GM04504 (cell line): ENCODE results near the gene PAFAH1B1.
"Not testable (repeated sequence)": the region's sequence is repeated elsewhere in the genome, so short reads cannot be mapped to it uniquely, and the experiment has no call there.

Source experiments
- DNase-seq: peaks from one replicate; pipeline ENCODE4 v3.0.0-alpha.2; 2012; ENCODE audit warnings: low read depth

The PAFAH1B1 gene

DNA sequence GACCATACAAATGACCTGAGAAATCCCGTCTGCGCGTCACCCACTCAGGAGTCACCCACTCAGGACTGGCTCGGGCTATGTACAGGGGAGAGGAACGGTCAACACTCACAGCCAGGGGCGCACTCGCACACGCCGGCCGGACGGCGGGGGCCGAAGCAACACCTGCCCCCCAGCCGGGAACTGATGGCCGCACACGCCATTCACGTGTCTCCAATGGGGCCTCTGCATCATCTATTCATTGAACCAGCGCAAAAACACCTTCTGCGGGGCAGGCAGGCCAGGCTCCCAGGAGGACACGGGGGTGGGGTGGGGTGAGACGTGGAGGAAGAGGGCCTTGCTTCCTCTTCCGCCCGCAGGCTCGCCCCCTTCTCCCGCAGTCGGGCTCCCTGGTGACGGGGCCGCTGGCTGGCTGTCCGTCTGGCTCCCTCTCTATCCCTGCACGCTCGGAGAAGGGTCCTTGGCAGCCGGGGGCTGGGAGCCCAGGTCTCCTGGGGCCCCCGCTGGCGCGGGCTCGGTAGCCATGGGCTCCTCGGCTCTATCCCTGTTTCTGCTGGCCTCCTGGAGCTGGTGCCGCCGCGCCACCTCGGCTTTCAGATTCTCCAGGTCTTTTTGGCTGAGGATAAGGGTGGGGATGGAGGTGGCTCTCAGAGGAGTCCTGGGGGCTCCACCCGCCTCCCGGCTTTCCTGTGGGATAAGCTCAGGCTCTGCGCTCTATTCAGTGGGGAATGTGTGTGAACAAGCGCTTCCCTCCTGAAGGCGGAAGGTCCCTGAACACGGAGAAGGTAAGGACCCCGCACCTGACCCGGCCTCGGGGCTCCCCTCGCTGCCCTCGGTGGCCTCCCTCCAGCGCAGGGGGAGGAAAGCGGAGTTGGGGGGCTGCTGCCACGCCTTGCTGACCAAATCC is 97.0 kb downstream of the PAFAH1B1 start:
- DNase-seq = no peak

DNA sequence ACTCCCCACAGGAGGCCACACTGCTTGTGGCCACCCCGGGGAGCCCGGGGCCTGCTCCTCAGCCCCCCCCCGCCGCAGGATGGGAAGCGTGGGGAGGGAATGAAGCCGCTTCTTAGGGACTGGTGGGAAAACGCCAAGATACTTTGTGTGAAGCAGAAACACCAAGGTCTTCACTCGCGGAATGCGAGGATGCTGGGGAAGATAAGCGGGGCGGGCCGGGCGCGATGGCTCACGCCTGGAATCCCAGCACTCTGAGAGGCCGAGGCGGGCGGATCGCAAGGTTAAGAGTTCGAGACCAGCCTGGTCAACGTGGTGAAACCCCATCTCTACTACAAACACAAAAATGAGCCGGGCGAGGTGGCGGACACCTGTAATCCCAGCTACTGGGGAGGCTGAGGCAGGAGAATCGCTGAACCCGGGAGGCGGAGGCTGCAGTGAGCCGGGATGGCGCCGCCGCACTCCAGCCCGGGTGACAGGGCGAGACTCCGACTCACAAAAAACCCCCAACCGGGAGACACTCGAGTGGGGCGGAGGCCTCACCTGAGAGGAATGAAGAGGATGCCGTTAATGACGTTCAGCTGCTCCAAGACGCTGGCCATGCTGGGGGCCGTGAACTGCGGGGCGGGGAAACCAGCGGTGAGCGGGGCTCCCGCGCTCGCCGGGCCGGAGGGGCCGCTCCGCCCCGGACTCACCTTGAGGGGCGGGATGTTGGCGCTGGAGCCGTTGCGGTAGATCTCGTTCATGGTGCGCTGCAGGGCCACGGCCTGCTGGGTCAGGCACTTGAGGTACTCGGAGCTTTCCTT is 97.8 kb downstream of the PAFAH1B1 start:
- no peak for DNase-seq

DNA sequence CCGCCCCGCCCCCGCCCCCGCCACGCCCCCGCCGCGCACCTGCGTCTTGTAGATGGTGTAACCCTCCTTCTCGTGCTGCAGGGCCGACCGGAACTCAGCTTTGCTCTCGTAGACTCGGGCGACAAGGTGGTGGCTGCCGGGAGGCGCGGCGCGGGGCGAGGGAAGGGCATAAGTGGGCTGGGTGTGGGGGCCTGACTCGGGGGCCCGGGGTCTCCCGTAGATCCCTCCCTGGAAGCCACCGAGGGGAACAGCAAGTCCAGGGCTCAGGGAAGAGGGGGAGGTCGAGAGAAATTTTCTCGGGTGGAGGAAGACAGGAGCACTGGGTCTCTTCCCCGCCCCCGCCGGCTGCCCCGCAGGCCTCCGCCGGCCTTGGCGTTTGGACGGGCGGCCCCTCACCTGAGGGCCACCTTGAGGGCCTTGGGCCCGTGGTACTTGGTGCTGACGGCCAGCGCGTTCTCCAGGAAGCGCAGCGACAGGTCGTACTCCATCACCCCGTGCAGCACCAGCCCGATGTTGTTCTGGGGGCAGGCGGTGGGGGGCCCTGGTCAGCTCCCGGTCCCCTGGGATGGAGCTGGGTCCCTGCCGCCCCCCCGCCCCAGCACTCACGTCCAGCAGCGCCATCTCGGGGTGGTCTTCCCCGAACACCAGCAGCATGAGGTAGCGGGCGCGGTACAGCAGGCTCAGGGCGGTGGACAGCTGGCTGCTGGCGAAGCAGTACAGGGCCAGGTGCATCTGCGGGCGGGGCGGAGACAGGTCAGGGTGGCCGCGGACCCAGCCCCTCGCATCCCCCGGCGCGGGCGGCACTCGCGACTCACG is 98.7 kb downstream of the PAFAH1B1 start:
- no peak for DNase-seq

DNA sequence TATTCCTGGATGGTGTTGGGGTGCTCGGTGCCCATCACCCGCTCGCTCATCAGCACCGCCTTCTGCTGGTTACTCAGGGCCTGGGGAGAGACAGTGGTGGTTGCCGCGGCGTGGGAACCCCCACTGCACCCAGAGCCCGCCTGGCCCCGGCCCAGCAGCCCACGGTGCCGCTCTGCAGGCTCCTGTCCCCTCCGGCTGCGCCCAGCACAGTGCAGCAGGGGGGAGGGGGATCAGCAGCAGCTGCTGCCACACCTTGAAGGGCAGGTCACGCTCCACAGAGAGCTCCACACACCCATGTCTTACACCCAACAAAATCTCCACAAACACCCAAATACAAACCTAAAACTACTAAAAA is 99.3 kb downstream of the PAFAH1B1 start:
- no peak for DNase-seq

DNA sequence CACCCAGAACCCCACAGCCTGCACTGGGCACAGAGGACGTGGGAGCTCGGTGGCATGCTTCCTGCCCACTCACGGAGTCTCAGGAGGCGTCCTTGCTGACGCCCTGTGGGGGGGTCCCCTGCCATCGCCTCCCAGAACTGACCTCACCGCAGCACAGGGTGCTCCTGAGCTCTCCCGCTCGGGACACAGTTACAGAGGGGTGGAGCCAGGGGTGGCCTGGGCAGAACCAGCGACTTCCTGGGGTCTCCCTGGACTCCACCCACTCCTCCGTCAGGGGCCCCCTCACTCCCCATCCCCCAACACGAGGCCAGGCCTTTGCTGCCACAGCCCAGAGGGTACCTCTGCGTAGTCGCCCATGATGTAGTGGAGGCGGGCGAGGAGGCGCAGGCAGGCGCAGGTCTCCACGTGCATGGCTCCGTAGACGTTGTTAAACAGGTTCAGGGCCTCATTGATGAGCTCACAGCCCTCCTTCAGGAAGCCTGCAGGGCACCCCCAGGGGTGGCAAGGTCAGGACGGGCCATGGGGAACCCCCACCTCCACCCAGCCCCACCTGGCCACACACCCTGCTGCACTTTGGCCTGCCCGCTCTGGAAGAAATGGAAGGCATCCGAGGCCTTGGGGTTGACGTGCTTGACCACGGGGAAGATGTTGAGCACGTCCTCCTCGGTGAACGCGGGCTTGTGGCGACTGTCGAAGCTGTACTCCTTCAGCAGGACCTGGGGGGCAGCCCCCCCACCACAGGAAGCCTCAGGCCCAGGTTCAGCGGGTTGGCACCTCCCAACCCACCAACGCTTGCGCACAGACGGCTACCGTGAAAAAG is 100.3 kb downstream of the PAFAH1B1 start:
- DNase-seq = no peak

DNA sequence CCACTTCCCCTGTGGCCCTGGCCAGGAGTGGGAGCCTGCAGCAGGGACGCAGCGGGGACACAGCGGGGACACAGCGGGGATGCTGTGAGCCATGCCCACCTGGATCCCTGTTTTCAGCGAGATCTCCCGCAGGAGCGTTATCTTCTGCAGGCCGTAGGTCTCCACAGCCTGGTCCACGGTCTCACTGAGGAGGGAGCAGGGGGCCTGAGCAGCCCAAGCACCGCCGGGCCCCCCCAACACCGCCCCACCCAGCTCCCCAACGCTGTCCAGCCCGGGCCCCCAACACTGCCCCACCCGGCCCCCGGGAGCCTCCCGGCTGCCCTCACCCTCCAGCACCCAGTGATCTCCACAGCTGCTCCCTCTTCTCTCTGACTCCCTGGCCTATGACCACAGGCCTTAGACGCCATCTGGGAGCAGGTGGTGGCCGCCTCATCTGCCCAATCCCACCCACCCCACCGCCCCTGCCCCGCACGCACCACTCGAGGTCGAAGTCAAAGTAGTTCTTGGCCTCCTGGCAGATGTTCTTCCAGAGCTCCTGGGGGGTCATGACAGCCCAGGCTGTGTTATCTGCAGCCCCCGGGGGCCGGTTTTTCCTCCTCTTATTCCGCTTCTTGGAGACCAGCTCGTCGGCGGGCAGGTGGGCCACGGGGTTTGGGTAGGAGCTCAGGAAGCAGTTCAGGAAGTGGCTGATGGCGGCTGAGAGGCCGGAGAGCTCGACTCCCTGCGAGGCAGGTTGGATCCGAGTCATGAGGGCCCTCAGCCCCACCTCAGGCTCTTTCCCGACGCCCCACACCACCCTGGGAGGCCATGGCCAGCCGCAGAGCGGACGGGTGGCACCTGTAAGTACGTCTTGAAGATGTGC is 101.2 kb downstream of the PAFAH1B1 start:
- no peak for DNase-seq

DNA sequence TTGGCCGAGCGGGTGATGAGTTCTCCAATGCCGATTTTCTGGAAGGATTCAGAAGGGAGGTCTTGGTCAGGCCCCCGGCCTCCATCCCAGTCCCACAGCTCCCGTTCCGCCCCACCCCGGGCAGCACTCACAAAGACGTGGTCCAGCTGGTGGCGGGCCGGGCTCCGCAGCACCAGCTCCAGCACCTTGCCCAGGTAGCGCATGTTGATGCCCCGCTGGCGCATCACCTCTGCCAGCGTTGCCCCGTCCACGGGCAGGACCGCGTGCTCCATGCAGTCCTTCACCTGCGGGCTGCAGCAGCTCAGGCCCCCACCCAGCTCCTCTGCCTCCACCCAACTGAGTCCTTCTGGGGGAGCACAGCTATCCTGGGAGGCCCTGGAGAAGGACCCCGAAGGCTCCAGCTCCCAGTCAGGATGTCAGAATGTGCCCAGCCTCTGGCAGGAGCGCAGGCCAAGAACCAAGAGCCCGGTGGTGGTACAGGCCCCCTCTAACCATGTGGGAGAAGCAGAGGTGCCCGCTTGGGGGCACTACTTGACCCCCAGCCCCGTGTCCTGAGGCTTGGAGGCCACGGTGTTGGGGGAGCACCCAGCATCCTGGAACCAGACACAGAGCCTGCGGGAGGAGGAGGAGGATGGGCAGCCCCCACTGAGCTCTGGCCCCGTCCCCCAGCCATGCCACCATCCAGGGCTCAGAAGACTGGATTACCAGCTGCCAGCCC is 101.9 kb downstream of the PAFAH1B1 start:
- no peak for DNase-seq

DNA sequence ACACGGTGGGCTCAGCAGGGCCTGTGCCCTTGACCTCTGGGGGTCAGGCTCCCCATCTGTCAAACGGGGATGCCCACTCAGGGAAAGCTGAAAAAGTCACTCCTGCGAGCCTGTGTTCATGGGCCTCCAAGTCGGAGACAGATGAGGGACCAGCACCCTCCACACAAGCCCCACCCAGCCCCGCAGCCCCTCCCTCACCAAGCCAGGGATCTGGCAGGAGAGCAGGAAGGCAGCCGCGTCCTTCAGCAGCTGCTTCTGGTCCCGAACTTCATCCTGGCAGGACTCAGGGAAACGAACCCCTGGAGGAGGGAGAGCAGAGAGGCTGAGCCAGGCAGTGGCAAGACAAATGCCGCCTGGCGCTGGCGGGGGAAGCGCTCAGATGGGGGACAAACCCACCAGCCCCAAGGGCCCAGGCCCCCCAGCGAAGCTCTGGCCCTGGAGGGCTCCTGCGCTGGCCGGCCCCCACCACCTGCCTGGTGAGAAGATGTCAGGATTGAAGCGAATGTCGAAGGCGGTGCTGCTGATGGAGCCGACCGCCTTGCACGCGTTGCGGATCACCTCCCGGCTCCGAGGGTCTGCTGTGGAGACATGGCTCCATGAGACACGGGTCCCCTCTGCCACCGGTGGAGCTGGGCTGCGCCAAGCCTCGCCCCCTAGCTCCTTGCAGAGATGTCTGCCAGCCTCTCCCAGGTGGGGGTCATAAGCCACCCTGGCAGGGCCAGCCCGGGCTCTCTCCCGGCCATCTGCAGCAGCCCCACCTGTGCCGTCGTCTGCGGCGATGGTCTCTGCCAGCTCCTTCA is 102.7 kb downstream of the PAFAH1B1 start:
- DNase-seq = no peak

DNA sequence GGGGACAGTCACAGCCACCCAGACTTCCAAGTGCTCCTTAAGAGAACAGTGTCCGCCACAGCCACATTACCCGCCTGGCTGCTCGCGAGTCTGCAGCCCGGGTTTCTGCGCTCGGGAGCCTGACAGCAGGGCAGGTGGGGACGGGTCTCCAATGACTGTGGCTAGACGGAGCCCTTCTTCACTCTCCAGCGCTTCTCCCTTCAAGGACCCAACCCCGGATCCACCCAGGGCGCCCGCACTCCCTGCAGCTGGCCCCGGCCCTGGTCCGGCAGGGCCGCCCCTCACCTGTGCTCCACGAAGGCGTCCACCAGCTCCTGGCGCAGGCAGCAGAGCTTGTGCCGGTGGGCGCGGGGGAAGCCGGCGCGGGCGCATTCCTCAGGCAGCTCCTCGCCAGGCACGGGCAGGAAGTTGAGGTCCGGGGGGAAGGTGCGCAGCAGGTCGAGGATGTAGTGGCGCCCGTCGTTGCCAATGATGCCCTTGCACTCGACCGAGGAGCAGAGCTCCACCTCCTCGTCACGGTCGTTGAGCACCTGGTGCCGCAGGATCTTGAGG is 104.2 kb downstream of the PAFAH1B1 start:
- DNase-seq = no peak

DNA sequence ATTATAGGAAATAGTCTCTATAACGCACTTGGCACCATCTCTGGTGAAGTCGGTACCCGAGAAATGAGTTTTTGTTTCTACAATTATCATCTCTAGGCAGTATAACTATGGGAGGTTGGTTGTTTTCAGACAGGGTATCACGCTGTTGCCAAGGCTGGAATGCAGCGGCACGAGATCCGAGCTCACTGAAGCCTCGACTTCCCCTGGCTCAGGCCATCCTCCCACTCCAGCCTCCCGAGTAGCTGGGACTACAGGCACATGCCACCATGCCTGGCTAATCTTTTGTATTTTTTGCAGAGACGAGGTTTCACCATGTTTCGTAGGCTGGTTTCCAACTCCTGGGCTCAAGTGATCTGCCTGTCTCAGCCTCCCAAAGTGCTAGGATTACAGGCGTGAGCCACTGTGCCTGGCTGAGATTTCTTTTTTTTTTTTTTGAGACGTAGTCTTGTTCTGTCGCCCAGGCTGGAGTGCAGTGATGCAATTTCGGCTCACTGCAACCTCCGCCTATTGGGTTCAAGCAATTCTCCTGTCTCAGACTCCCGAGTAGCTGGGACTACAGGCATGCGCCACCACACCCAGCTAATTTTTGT is 105.9 kb downstream of the PAFAH1B1 start:
- DNase-seq = not testable (repeated sequence)

DNA sequence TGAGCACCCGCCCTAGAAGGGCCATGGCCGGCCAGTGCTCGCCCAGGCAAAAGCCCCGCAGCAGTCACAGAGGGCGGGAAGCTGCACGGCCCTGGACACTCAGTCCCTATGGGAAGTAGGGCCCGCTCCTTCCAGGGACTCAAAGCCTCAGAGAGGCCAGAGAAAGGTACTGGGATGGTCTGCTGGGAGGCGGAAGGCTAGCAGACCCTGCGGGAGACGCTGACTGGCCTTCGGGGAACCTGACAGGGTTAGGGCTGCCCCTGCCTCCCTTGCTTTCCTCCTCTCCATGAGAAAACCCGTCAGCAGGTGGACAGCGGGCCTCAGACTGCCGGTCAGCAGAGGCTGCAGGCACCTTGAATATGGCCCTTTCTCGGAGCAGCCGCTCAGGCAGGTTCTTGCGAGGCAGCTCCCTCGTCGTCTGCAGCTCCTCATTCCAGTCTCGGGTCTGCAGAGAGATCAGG is 106.6 kb downstream of the PAFAH1B1 start:
- DNase-seq = no peak

DNA sequence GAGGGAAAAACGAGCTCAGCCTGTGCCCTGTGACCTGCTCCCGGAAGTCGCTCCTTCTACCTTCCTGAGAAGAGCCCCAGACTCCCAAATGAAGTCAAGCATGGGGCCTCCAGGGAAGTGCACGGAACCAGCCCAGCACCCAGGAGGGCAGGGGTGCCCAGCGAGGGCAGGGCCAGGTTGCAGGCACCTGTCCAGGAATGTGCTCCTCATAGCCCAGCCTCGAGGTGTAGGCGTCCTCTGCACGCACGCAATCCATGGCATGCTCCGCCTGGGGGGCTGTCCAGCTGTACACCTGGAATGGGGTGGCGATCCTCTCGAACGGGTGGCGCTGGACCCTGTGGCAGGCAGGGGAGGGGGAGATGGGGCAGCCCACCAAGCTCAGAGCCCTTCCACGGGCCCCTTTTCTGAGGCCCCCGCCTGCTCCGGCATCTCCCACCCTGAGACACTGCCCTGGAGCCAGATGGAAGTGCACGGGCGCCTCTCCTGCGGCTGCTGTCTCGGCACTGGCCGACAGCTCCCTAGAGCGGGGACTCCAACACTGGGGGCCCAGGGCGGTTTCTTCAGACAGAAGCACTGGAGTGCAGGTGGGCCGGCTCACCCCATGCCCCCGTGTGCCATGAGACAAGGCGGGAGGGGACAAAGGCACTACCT is 107.2 kb downstream of the PAFAH1B1 start:
- no peak for DNase-seq

DNA sequence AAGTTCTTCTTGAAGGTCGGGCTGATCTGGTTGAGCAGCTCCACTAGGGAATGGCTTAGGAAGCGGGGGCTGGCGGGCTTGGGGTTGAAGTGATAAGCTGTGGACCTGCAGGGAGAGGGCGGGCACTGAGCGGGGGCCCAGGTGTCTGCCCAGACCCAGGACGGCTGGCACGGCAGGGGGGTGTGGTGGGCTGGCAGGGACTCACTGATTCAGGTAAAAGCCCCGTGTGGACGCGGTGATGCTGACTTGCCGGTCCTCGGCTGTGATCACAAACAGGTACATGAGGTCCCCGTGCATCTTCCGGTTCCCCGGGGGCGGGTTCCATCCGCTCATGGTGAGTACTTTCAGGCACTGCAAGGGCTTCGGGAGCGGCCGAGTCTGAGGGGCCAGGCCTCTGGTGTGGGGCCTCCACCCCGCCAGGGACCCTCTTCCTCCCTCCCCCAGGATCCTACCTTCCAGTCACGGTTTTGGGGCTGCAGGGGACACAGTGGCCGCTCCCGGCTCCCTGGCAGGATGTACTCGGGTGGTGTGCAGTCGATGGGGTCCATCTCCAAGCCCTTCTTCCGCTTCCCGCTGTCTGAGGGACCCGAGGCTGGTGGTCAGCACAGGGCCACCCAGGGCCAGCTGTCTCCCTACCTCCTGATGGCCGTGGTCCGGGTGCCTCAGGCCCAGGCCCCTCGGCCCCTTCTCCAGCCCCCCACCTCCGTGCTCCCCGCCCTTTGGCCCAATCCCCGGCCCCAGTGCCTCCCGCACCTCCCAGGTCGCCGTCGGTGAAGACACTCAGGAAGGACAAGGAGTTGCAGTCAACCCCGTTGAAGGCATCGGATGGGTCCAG is 107.9 kb downstream of the PAFAH1B1 start:
- no peak for DNase-seq

DNA sequence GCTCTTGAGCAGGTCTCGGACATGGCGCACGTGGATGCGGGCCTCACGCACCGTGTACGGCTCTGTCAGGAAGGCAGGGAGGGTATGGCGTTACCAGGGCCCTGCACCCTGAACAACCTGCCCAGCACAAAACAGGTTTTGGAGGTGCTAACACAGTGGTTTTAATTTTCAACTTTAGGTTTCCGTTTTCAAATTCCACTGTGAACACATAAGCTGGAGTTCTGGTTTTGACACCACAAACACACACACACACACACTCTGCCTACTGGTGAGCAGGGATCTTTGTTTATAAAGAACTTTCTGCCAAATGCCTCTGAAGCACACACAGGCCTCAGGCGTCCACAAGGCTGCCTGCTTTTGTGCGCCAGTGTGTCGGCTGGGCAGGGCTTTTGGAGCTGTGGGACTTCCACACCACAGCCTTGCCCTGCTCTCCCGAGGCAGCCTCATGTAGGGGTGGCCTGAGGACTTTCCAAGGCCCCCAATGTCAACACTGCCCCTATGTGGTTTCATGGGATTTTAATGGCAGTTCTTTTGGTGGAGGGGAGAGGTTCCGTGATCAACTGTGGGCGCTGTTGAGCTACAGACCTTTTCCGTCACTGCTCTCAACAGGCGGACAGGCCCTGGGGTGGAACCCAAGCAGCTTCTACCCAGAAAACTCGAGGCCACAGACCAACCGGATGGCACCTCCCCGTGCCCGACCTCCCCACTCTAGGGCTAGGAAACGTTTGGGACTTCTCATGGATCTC is 108.7 kb downstream of the PAFAH1B1 start:
- DNase-seq = no peak

DNA sequence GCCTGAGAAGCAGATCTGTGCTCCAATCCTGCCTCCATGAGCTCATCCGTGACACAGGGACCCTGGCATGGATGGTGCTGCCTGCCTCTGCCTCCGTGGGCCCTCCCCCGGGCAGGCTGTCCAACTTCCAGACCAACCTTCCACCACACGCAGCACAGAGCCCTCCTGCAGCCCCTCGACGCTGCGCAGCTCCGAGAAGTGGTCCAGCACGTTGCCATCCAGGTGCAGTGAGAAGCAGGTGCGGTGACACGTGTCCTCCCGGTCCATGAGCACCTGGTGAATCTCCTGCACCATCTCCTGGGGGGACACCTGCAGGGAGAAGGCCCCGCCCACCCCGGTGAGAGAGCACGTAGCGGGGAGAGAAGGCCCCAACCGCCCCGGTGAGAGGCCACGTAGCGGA is 109.7 kb downstream of the PAFAH1B1 start:
- no peak for DNase-seq

DNA sequence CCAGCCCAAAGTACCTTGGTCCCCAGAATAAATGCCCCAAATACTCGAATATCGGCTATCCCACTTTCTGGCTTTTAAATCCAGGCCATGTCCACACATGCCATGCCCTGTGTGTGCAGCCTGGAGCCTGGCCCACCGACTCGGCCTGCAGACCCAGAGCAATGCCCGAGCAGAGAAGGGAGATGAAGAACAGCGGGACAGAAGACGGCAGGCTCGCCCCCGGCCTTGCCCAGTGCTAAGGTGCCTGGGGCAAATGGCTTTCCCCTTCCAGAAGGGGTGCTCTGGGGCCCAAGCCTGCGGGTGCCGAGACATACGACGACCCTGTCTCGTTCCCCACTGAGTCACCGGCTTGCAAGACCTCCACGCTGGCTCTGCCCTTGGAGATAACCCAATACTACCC is 110.2 kb downstream of the PAFAH1B1 start:
- no peak for DNase-seq
